GM19455 (cell line): ENCODE measurements around the gene TAGLN.
"Not testable (repeated sequence)": the region's sequence is repeated elsewhere in the genome, so short reads cannot be mapped to it uniquely, and the experiment has no call there.

Experiments used
- ATAC-seq: cut with Tn5 transposase; IDR thresholded peaks from one replicate; pipeline ENCODE4 v1.9.1; 2021; ENCODE audit not compliant: unreplicated experiment

Gene TAGLN

DNA sequence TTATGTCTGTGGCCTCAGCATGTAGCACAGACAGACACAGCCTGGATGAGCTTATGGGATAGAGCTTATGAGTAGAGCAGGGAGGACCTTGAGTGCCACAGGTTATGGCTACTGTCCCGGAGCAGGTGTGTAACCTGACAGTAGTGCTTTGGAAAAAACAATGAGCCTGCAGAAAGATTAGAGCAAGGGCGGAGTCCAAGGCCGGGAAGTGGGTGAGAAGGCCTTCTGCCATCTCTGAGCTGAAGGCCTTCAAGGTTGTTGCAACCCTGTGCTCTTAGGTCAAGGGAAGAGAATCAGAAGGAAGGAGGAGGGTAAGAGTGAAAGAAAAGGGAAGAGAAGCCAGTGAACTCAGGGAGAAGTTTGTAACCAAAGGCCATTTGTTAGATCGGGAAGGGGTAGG lies 3.9 kb upstream of the TAGLN start:
- no peak for ATAC-seq

DNA sequence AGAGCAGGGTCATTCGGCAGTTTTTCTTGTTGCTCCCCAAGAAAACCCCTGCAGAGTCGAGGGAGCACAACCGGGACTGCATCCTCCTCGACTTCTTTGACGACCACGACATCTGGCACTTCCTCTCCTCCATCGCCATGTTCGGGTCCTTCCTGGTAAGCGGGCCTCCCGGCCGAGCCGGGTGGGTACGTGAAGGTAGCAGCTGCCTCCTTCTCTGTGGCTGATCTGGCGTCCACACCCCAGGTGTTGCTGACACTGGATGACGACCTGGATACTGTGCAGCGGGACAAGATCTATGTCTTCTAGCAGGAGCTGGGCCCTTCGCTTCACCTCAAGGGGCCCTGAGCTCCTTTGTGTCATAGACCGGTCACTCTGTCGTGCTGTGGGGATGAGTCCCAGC lies 3.4 kb upstream of the TAGLN start:
- no peak for ATAC-seq

DNA sequence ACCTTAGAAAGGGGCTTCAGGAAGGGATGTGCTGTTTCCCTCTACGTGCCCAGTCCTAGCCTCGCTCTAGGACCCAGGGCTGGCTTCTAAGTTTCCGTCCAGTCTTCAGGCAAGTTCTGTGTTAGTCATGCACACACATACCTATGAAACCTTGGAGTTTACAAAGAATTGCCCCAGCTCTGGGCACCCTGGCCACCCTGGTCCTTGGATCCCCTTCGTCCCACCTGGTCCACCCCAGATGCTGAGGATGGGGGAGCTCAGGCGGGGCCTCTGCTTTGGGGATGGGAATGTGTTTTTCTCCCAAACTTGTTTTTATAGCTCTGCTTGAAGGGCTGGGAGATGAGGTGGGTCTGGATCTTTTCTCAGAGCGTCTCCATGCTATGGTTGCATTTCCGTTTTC lies 2.2 kb upstream of the TAGLN start:
- no peak for ATAC-seq

DNA sequence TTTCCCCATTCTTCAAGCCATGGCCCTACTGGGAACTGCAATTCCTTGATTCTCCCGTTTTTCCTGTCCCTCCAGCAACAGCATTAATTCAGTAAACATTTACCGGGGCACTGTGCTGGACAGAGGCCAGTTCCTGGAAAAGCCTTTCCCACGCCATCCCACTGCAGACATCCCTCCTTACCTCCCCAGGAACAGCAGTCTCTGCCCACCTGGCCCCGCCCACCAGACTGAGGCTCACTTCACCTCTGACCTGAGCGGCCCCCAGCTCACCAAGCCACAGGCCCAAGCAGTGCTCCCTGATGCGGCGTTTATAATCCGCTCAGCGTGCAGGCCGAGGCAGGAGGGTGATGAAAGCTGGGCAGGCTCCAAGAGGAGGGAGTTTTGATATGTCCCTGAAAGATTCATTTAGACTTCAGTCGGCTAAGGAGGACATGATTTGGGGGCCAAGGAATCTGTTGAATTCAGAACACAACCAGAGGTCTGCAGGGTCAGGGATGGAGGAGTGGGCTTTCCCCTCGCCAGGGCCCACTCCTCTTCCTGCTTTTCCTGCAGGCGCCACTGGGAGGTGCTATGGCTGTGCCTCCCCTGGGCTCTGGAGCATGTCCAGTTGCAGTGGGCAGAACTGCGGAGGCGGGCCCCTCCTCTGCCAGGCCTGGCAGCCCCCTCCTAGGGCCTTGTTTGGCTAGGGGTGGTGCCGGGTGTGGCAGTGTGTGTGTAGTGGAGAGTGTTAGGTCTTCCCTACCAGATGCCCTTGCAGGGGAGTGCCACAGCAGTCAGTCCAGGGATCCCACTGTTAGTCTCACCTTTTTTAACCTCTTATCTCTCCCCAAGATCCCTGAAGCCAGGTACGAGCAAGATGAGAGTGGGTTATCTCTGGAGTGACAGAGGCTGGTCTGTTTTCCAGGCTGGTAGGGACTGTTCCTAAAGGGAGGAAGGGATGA lies 1.4 kb upstream of the TAGLN start:
- no peak for ATAC-seq

DNA sequence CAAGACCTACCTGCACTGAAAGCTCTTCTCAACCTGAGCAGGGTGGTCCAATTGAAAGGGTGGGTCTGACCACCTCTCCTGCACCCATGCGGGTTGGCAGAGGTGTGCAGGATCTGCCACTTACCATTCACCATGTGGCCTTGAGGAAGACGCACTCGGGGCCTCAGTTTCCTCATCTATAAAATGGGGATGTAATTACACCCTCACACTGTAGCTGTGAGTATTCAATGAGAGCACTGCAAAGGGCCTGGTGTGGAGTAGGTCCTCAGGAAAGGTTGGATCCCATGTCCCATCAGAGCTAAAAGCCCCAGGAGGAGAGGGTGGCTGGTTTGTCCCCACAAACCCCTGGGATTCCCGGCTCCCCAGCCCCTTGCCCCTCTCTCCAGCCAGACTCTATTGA lies 557 bp upstream of the TAGLN start:
- no peak for ATAC-seq

DNA sequence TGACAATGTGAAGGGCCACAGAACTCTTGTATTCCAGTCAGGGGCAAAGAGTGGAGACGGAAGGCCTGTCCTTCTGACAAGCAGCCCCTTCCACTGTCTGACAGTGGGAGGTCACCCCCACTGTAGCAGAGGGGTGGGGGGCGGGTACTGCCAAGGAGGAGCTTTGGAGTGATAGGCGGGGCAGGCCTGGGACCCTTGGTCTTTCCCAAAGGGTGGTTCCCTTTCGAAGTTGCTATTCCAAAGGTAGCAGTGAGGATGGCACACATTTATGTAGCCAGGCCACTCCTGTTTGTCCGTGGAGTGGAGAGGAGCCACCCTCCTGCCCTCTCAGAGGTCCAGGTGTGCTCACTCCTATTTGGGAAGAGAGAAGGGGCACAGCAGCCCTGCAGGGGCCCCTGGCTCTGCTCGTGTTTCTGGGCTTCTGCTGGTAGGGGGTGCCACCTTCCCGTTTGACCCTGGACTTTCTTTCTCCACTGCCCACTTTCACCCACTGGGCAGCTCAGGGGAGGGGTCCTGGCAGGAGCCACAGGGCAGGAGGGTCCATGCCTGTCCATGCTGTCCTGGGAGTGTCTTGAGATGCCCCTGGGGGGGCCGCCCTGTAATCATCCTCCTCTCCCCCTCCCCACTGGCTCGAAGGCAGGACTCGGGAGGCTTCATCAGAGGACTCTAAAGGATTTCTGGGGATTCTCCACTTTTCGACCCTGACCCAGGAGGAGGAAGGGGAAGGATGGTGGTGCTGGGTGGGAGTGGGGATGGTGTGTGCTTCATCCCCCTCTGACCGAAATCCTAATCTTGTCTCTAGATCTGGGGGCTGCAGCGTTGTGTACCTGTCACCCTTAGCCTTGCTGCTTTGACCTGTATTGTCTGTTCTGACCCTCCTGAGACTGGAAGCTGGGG lies 994 bp downstream of the TAGLN start:
- ATAC-seq, result no peak

DNA sequence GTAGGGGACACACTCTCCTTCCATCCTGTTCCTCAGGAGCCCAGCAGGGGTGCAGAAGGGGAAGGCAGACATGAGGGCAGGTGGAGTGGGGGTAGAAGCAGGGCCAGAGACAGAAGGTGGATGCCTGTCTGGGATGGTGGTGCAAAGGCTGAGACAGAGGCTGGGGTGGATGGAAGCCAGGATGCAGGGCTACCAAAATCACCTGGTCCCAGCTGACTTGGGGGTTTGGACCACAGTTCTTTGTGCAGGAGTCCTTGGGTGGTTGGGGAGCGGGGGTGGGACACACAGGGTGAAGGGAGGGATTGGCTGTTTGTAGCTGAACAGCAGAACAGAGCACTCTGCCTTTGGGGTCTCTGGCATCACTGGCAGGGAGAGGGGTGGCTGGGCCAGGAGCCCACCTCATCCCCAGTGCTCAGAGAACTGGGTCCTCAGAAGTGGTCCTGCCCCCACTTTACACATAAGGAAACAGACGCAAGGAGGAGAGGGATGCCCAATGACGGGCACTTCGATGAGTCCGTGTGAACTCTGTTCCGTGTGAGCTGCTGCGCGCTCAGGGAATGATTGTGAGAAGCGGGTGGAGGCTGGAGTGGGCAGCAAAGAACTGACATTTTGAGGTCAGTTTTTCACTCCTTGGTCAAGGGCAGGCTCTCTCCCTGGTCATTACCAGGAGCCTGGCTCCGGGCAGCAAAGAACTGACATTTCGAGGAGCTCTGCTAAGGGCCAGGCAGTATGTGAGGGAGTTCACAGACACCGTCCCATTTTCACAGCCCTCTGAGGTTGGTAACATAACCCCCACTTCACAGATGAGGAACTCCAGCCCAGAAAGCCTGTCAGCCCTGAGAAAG lies 1.9 kb downstream of the TAGLN start:
- no peak for ATAC-seq

DNA sequence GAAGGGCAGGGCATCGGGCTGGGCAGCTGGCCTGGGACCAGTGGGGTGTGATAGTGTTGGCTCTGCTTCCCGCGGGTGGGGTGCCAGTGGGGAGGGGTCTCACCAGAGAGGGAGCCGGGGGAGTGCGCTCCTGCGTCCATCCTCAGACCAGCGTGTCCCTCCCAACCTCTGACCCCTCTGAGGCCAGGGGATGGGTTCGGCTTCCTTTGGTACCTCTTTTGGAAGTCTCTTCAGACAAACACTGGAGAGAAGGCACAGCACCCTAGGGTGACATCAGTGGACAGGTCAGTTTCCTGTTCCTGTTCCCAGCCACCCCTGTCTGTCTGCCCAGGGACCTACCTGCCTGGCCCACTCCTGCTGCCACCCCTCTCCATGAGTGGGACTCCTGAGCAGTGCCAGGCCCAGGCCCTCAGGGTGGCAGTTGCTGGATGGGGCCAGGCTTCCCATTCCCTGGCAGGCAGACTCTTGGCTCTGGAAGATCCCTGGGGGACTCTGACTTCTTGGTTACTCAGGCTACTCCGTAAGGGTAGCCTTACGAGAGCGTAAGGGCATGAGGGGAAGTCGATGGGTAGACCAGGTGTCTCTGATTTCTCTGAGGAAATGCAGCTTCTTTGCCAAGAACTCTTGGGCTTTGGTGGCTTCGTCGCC lies 2.6 kb downstream of the TAGLN start:
- ATAC-seq, result no peak

DNA sequence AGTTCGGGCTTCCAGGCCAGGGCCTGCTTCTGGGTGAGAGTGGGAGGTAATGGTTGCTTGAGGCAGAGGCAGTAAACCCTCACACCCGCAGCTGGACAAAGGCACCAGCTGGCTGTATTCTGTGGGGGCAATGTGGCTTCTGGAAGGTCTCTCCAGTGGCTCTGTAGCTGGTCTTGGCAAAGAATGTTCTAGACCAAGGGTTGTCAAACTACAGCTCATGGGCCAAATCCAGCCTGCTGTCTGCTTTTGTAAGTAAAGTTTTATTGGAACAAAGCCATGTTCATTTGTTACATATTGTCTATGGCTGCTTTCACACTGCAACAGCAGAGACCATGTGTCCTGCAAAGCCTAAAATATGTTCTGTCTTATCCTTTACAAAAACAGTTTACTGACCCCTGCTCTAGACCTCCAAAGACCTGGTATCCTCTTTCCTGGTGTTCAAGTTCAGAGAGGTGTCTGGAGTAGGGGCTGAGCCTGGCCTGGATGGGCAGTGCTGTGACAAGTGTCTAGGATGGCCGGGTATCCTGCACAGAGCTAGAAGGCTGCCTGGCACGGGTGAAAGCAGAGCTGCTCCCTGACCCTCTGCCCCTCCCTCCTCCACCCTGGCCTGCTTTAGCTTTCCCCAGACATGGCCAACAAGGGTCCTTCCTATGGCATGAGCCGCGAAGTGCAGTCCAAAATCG lies 3.4 kb downstream of the TAGLN start:
- no peak for ATAC-seq

DNA sequence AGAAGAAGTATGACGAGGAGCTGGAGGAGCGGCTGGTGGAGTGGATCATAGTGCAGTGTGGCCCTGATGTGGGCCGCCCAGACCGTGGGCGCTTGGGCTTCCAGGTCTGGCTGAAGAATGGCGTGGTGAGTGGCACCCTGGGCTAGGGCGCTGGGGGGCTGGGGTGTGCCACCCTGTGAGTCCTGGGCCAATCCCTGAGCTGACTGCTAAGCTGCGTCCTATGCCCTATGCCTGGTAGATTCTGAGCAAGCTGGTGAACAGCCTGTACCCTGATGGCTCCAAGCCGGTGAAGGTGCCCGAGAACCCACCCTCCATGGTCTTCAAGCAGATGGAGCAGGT lies 3.9 kb downstream of the TAGLN start:
- no peak for ATAC-seq

DNA sequence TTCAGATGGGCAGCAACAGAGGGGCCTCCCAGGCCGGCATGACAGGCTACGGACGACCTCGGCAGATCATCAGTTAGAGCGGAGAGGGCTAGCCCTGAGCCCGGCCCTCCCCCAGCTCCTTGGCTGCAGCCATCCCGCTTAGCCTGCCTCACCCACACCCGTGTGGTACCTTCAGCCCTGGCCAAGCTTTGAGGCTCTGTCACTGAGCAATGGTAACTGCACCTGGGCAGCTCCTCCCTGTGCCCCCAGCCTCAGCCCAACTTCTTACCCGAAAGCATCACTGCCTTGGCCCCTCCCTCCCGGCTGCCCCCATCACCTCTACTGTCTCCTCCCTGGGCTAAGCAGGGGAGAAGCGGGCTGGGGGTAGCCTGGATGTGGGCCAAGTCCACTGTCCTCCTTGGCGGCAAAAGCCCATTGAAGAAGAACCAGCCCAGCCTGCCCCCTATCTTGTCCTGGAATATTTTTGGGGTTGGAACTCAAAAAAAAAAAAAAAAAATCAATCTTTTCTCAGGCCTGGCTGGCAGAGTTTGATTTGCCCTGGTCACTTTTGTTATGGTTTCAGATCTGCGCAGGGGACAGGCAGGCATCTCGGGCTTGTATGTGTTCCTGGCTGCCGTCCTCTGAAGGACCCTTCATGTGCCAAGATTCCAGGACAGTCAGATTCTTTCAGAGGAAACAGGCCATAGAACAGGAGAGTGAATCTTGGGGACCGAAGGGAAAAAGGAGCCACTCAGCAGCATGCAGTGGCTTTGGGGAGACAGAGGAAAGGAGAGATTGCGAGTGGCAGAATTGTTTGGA lies 5.3 kb downstream of the TAGLN start:
- ATAC-seq, result no peak

DNA sequence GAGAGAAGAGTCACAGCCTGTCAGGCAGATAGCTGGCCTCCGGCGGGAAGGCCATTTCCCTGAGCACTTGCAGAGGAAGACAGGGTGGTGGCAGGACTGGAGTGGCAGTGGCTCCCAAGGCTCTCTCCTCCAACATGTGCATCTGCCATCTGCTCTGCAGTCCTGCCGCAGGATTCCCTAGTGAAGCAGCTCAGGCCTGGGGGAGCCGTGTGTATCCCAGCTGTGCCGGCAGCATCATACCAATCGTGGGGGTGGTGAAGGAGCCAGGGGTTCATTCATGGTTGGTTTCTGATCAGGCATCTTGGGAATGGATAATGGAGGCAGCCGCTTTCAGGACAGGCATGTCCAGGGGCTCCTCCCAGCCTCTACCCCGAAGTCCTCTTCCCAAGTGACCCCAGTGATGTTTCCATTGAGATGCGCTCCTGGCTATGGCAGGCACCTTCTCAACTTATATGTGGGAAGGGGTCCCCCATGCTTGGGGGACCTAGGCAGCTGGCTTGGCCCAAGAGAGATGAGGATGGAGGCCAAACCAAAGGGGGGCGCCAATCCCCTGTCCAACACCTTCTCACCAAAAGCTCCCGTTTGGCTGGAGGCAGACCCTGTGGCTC lies 6.1 kb downstream of the TAGLN start:
- ATAC-seq, result no peak

DNA sequence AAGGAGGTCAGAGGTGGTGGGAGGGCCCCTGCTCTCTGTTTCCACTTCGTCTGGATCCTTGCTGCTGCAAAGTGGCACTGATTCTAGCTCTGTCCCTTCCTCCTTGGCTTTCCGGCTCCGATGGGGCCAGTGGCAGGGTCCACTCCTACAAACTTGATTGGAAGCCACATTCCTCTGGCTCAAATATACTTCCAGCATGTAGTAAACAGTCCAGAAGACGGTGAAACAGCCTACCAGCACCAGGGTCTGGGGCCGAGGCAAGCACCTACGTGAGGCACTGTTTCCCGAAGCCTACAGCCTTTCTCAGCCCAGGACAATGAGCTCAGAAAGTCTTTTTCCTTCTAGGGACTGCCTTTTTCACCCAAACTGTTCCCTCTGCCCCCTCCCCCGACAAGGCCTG lies 6.9 kb downstream of the TAGLN start:
- not testable (repeated sequence) for ATAC-seq

DNA sequence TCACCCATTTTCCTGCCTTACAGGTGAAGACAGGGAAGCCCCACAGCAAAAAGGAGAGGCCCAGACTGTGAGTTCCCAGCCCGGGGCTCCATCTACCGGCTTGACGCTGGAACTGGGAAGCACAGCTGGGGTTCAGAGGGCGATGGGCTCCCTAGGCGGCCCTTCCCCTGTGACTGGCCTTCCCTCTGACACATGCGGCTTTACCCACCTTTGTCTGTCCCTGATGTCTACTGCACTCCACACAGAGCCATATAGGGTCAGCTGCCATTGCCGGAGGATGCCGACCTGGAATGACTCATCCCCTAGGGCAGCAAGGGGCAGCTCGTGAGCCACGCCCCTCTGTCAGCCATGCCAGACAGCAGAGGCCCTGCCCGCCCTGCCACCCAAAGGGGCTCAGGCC lies 7.7 kb downstream of the TAGLN start:
- not testable (repeated sequence) for ATAC-seq

DNA sequence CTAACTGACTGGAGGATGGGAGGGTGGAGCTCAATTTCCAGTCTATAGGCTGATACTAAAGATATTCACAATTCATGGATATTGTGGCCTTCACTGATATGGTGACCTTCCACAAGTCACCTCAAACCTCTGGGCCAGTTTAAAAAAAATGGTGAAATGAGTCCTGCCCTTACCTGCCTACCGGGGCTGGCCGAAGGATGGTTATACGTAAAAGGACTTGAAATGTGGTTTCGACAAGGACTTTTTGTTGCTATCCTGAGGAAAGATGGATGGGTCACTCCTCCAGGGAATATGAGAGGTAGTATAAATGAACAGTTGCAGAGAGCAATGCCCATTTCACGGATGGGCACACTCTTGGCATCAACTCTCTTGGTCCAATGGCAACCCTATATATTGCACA lies 8.3 kb downstream of the TAGLN start:
- not testable (repeated sequence) for ATAC-seq

DNA sequence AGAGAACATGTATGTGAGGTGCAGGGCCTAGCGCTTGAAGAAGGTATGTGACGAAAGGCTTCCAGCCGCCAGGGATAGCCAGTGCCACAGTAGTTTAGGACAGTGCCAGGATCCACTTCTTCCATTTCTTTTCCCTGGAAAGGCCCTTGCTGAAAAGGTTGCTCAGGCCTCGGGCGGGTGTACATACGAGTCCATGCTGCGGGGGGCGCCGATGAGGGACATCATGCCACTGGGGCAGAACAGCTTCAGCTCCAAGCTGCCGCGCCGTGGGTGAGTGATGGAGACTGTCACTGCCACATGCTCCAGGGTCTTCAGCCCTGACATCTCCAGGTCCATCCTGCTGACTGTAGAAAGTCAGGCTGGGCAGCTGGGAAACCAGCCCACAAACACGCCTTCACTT lies 9.5 kb downstream of the TAGLN start:
- ATAC-seq, result not testable (repeated sequence)

DNA sequence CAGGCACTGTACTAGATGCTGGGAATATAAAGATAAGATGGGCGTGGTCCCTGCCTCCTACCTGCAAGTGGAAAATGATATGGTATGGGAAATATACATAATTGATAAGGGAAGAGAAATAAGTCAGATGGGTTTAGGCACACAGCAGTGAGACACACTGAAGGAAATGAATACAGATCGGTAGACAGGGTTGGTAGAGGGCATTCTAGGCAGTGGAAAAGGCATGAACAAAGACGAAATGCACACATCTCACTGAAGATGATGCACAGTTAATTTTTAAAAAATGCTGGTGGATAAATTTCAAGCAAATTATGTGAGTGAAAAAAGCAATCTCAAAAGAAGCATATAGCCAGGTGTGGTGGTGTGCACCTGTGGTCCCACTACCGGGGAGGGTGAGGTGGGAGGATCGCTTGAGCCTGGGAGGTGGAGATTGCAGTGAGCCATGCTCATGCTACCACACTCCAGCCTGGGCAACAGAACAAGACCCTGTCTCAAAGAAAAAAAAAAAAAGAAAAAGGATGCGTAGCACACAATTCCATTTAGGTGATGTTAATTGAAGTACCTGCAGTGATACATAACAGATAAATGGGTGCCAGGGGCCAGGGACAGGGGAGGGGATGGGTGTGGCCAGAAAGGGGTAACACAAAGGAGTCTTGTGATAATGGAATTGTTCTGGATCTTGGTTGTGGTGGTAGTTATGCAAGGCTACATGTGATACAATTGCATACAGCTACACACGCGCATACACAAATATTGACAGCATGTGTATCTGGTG lies 10.4 kb downstream of the TAGLN start:
- ATAC-seq, result not testable (repeated sequence)

DNA sequence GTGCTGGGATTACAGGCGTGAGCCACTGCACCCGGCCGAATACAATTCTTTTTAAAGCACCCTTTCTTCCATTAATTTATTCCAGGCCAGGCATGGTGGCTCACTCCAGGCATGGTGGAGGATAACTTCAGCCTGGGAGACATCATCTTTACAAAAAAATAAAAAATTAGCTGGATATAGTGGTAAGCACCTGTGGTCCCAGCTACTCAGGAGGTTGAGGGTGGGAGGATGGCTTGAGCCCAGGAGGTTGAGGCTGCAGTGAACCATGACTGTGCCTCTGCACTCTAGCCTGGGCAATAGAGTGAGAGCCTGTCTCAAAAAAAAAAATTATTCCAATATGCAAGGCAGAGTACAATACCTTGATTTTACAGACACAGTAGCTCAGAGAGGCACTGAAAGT lies 11.4 kb downstream of the TAGLN start:
- no peak for ATAC-seq
